Sigmoid colon (tissue), 7 donors: Measurements from ENCODE around the gene MRPL38. TPM values are rescaled to one million over a fixed set of nuclear protein-coding genes. Genes with fewer than 3 reads are reported as not detected.
A peak's percentile ranks its signal among the peaks of the same experiment; 100 is the strongest.

Source experiments
- DNase-seq: peaks from one replicate; pipeline ENCODE4 v3.0.0-alpha.2; 2019
- H3K27ac ChIP-seq, 4 donors: fragments of 200-600 bp; sonication (generic); one replicate each; pipeline ENCODE4 v1.5.1; 2016 to 2019; ENCODE audit warnings: mild to moderate bottlenecking in 1 of 4
- H3K27me3 ChIP-seq, 3 donors: fragments of 200-600 bp; sonication (generic); one replicate each; pipeline ENCODE4 v1.5.1; 2019; ENCODE audit warnings: mild to moderate bottlenecking in 1 of 3
- H3K36me3 ChIP-seq, 4 donors: fragments of 200-600 bp; sonication (generic); one replicate each; pipeline ENCODE4 v1.5.1; 2016 to 2019
- H3K4me1 ChIP-seq, 4 donors: fragments of 200-600 bp; sonication (generic); one replicate each; pipeline ENCODE4 v1.5.1; 2017 to 2019
- H3K4me3 ChIP-seq, 4 donors: fragments of 200-600 bp; sonication (generic); one replicate each; pipeline ENCODE4 v1.5.1; 2017 to 2019; ENCODE audit warnings: mild to moderate bottlenecking in 2 of 4, moderate library complexity in 1 of 4
- H3K9me3 ChIP-seq, 4 donors: fragments of 200-600 bp in 3 of 4; sonication (generic) in 3 of 4; one replicate each; pipeline versions ENCODE4 v1.5.1 to v1.6.1; 2013 to 2019
- EP300 ChIP-seq, 4 donors: sonication (generic); formaldehyde crosslinking; IDR thresholded peaks; one replicate each; pipeline ENCODE4 v1.6.1; 2017; ENCODE audit warnings: antibody characterized with exemption in 4 of 4
- POLR2A ChIP-seq, 2 donors: fragments of 450-650 bp; IDR thresholded peaks; one replicate each; pipeline ENCODE4 v1.6.1; 2016; ENCODE audit warnings: antibody characterized with exemption in 2 of 2, mild to moderate bottlenecking in 2 of 2, moderate library complexity in 2 of 2
- POLR2AphosphoS5 ChIP-seq, 4 donors: sonication (generic); formaldehyde crosslinking; IDR thresholded peaks; one replicate each; pipeline ENCODE4 v1.6.1; 2017; ENCODE audit warnings: antibody characterized with exemption in 4 of 4
- WGBS, 2 donors: extraction: QIAGEN DNeasy Blood & Tissue Kit; methylation state at CpG; one replicate each; pipeline ENCODE4 v1.1.7; 2013; 5-methylcytosine and 5-hydroxymethylcytosine counted together
- intact Hi-C: fragments of 100-400 bp; cut with DNase I; formaldehyde crosslinking; loops from one replicate; pipeline ENCODE4 v1.15.1; 2023
- polyA plus RNA-seq, 3 donors: library from polyadenylated mRNA; stranded (reverse); fragments of 200-250 nt; gene quantifications; one replicate each; pipeline ENCODE4 v1.2.3, GENCODE V29; 2013
- total RNA-seq, 4 donors: library from RNA; depleted of rRNA; stranded (reverse); fragments of >200 nt; gene quantifications; one replicate each; pipeline ENCODE4 v1.1.0, GENCODE V29; 2016
- TF ChIP-seq, protein P1 (sequence below), 4 experiments: fragments of 450-650 bp in 3 of 4; fragments of 200-600 bp in 1 of 4; IDR thresholded peaks; one replicate each; pipeline ENCODE4 v1.5.1; 2016 to 2019; ENCODE audit warnings: antibody characterized with exemption in 4 of 4, mild to moderate bottlenecking in 3 of 4, moderate library complexity in 2 of 4
- donor health status: healthy with polysubstance abuse.
- donor health status: Bipolar disorder and iron deficiency.
- donor health status: healthy.

MRPL38 gene
- total and polyA plus RNA-seq, 7 donors = 32.8 to 71.5 (median 50.6) TPM

- TF ChIP-seq, protein P1, sequence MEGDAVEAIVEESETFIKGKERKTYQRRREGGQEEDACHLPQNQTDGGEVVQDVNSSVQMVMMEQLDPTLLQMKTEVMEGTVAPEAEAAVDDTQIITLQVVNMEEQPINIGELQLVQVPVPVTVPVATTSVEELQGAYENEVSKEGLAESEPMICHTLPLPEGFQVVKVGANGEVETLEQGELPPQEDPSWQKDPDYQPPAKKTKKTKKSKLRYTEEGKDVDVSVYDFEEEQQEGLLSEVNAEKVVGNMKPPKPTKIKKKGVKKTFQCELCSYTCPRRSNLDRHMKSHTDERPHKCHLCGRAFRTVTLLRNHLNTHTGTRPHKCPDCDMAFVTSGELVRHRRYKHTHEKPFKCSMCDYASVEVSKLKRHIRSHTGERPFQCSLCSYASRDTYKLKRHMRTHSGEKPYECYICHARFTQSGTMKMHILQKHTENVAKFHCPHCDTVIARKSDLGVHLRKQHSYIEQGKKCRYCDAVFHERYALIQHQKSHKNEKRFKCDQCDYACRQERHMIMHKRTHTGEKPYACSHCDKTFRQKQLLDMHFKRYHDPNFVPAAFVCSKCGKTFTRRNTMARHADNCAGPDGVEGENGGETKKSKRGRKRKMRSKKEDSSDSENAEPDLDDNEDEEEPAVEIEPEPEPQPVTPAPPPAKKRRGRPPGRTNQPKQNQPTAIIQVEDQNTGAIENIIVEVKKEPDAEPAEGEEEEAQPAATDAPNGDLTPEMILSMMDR (IDR thresholded peaks at IDR 0.05) = no peak
- TF ChIP-seq POLR2A (IDR thresholded peaks at IDR 0.05) (no peak), POLR2AphosphoS5 (IDR thresholded peaks at IDR 0.05) (peak in 1 of 4 donors; percentile 8)
- 2% methylated on average over 24 of the region's 24 CpGs for WGBS, 2 donors
- intact Hi-C loops = no loop called here
- Histone ChIP-seq H3K9me3 (no peaks in the 10 kb centered on the region), H3K27ac (peak overlapping the region; percentile 96 to 100 (median 98)), H3K4me1 (peaks cover 0 to 43% (median 34%) of the 10 kb centered on the region in 4 donors), H3K27me3 (no peaks in the 10 kb centered on the region), H3K4me3 (peak overlapping the region; percentile 68 to 97 (median 89)), H3K36me3 (peaks cover 0 to 14% (median 2%) of the 10 kb centered on the region in 4 donors)
- DNase-seq = no peak
These were observed 48.5 kb downstream of the MRPL38 start for GRCh38 chr17:75856062-75856756.

- TF ChIP-seq EP300 (IDR thresholded peaks at IDR 0.05) (no peak), POLR2AphosphoS5 (IDR thresholded peaks at IDR 0.05) (peak; percentile 98 to 99 (median 99)), POLR2A (IDR thresholded peaks at IDR 0.05) (peak; percentile 93 to 98)
- TF ChIP-seq, protein P1 (IDR thresholded peaks at IDR 0.05) = peak; percentile 22 to 51 (median 32)
- H3K9me3 ChIP-seq = no peaks in the 10 kb centered on the region
- peaks cover 4 to 21% (median 9%) of the 10 kb centered on the region in 4 donors for H3K36me3 ChIP-seq
- H3K4me3 ChIP-seq = peak within 1 kb of the TSS; percentile 79 to 97 (median 89)
- peak; percentile 100 for DNase-seq
- H3K4me1 ChIP-seq = peaks cover 0 to 48% (median 39%) of the 10 kb centered on the region in 4 donors
- H3K27me3 ChIP-seq = no peaks in the 10 kb centered on the region
- WGBS, 2 donors = 0% methylated on average over 58 of the region's 58 CpGs
- H3K27ac ChIP-seq = peak within 1 kb of the TSS; percentile 96 to 100 (median 98)
- intact Hi-C loops = loop anchor here (1.0 to 2.0 kb wide), 3 partner anchors 22 to 71 kb away; partner anchors contain the start of genes TRIM65 and UNK
These were observed 49.2 kb downstream of the MRPL38 start, which contains the start of gene WBP2 for GRCh38 chr17:75855310-75856061. Gene WBP2, minus strand, starts transcription at chr17:75855335. Its CDS starts 38 bp downstream, at chr17:75855297.

DNA sequence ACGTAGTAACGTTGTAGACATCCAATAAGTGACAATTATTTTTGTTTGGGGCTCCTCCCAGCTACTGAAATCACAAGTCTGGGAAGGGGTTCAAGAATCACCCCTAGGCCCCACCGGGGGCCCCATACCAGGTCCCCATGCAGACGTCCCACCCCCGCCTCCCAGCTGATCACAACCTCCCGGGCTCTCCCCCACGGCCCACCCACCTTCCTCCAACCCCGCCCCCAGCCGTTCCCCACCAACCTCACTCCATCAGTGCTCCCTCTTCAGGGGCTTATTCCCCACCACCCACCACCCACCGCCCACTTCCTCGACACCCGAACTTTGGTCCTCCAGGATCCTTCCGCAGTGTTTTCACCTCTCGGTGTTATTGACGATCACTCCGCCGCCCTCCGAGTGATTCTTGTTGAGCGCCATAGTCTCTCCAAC, 49.8 kb downstream of the MRPL38 start:
- H3K27me3 ChIP-seq = no peaks in the 10 kb centered on the region
- 1% methylated on average over 19 of the region's 19 CpGs for WGBS, 2 donors
- peaks cover 0 to 52% (median 42%) of the 10 kb centered on the region in 4 donors for H3K4me1 ChIP-seq
- H3K36me3 ChIP-seq = peaks cover 10 to 27% (median 14%) of the 10 kb centered on the region in 4 donors
- H3K4me3 ChIP-seq = peak overlapping the region; percentile 79 to 97 (median 89)
- intact Hi-C loops = loop anchor here (1.0 to 2.0 kb wide), 3 partner anchors 22 to 70 kb away; partner anchors contain the start of genes TRIM65 and UNK
- H3K27ac ChIP-seq = peak overlapping the region; percentile 96 to 100 (median 98)
- H3K9me3 ChIP-seq = no peaks in the 10 kb centered on the region
- DNase-seq = no peak
- TF ChIP-seq EP300 (IDR thresholded peaks at IDR 0.05) (no peak), POLR2A (IDR thresholded peaks at IDR 0.05) (peak in 1 of 2 donors; percentile 77), POLR2AphosphoS5 (IDR thresholded peaks at IDR 0.05) (peak in 1 of 4 donors; percentile 97)
- TF ChIP-seq, protein P1 (IDR thresholded peaks at IDR 0.05) = no peak

DNA sequence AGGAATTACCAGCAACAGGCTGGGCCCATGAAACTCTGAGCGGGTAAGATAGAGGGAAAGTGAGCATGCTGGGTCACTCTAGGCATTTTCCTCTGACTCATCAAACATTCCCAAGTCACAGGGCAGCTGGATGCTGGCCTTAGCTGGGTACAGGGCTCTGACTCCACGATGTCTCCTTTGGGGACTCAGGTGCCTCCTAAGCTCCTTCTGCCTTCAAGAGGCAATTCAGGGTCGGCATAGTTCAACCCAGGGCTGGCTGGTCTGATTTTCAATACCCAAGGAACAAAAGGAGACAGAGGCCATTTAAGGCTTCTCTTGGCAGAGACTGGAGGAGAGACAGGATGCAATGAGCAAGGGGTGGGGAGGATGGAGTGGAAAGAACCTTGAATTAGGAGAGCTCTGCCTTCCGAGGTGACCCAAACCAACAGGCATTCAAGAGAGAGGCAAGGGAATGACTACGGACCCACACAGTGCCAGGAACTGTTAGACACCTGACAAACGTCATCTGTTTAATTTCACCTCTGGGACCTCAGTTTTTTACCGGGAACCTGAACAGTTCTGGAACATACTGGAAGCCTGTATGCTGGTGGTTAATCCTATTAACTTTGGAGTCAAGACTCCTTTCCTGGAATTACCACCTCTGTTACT, 50.5 kb downstream of the MRPL38 start:
- WGBS, 2 donors = 29 to 41% methylated on average over 7 of the region's 7 CpGs
- Histone ChIP-seq H3K27ac (peak overlapping the region; percentile 96 to 100 (median 98)), H3K4me1 (peaks cover 0 to 59% (median 47%) of the 10 kb centered on the region in 4 donors), H3K9me3 (no peaks in the 10 kb centered on the region), H3K27me3 (no peaks in the 10 kb centered on the region), H3K36me3 (peaks cover 16 to 34% (median 21%) of the 10 kb centered on the region in 4 donors), H3K4me3 (peak overlapping the region; percentile 79 to 97 (median 89))
- peak; percentile 81 for DNase-seq
- intact Hi-C loops = loop anchor here (2.0 kb wide), 1 partner anchor 69 kb away; the partner anchor contains the start of gene UNK
- TF ChIP-seq, protein P1 (IDR thresholded peaks at IDR 0.05) = no peak
- peak in 2 of 4 donors; percentile 32 to 51 for TF ChIP-seq EP300 (IDR thresholded peaks at IDR 0.05)
- TF ChIP-seq POLR2A (IDR thresholded peaks at IDR 0.05) = no peak
- peak; percentile 42 to 74 (median 57) for TF ChIP-seq POLR2AphosphoS5 (IDR thresholded peaks at IDR 0.05)
